ENCODE data around the gene CYP21A2.
"Not testable (repeated sequence)": the region's sequence is repeated elsewhere in the genome, so short reads cannot be mapped to it uniquely, and the experiment has no call there.

- not testable (repeated sequence) for TF ChIP-seq EZH2 (IDR thresholded peaks at IDR 0.05; ENCODE audit: borderline replicate concordance); EZH2phosphoT487 (IDR thresholded peaks at IDR 0.05; ENCODE audit: low read depth, severe bottlenecking, unreplicated experiment); CTCF (IDR thresholded peaks at IDR 0.05; ENCODE audit: poor library complexity)
Measured at GRCh38 chr6:32044916-32045315, 6.7 kb downstream of the CYP21A2 start.

Measured in hepatocyte (in vitro differentiated cells).